Activated T-helper 1 cell treated with anti-CD3 and anti-CD28 coated beads, Interleukin-12 subunit alpha, Interleukin-12 subunit beta, Interleukin-2, Interleukin-4 antibody, amounts not matched to agents 30 ng/mL and 10 ng/mL and 1 ng/mL, durations not matched to agents 14 hours and 24 hours and 36 hours (primary cell): ENCODE measurements around the gene SLC25A2. TPM values are rescaled to one million over a fixed set of nuclear protein-coding genes. Genes with fewer than 3 reads are reported as not detected.

Experiments
- DNase-seq: peaks from one replicate; pipeline ENCODE4 v3.0.0; 2021; ENCODE audit warnings: low spot score
- H3K27ac Mint-ChIP-seq: one replicate; pipeline ENCODE4 v1.8.0; 2021; ENCODE audit warnings: mild to moderate bottlenecking, mixed read lengths
- H3K27me3 Mint-ChIP-seq: one replicate; pipeline ENCODE4 v1.8.0; 2022; ENCODE audit warnings: mild to moderate bottlenecking, moderate library complexity, mixed read lengths; ENCODE audit not compliant: insufficient read depth
- H3K36me3 Mint-ChIP-seq: one replicate; pipeline ENCODE4 v1.8.0; 2021; ENCODE audit warnings: low read depth, mixed read lengths
- H3K4me1 Mint-ChIP-seq: one replicate; pipeline ENCODE4 v1.8.0; 2021; ENCODE audit warnings: low read depth, mixed read lengths
- H3K4me3 Mint-ChIP-seq: one replicate; pipeline ENCODE4 v1.8.0; 2021; ENCODE audit warnings: mild to moderate bottlenecking, moderate library complexity, mixed read lengths
- H3K9me3 Mint-ChIP-seq: one replicate; pipeline ENCODE4 v1.8.0; 2021; ENCODE audit warnings: mixed read lengths
- intact Hi-C: fragments of 100-400 bp; cut with micrococcal nuclease; formaldehyde crosslinking; loops from one replicate; pipeline ENCODE4 v1.15.1; 2024
- total RNA-seq: library from RNA; stranded (reverse); gene quantifications from 2 replicates; pipeline ENCODE4 v1.2.3, GENCODE V29; 2022

Gene SLC25A2
- total RNA-seq, 1 donor from 2014 or later, result 0.57 TPM

DNA sequence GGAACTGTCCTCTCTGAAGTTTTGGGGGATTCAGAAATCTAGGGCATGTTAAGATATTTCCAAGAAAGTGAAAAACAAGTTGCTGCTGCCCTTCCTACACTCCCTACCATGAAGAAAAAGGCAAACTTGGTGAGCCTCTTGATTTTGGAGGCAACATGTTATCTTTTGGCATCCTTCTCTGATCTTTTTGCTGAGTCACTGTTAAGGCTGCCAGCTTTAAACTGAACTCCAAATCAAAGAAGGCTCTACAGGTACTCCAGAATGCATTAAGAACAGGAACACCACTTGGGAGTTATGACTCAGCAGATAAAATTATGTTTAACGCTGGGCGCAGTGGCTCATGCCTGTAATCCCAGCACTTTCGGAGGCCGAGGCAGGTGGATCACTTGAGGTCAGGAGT is 34.7 kb downstream of the SLC25A2 start:
- intact Hi-C loops, result no loop called here
- Mint-ChIP-seq H3K4me3 (no peak overlapping the region), H3K36me3 (no peaks in the 10 kb centered on the region), H3K9me3 (peaks cover 74% of the 10 kb centered on the region), H3K27ac (no peak overlapping the region), H3K4me1 (no peaks in the 10 kb centered on the region), H3K27me3 (no peaks in the 10 kb centered on the region)
- no peak for DNase-seq

DNA sequence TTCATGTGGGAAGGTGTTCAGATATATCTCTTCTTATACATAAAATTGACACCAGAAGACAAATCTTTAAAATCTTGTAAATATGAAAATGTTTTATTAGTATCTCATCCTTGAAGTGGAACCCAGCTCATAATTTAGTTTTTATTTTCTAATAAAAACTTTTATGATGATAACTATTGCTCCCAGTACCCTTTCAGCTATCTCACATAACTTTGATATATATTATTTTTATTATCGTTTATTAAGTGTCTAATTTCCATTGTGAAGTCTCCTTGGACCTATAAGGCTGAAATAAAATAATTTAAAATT is 42.7 kb downstream of the SLC25A2 start:
- H3K36me3 Mint-ChIP-seq, result peaks cover 2% of the 10 kb centered on the region
- H3K27ac Mint-ChIP-seq, result no peak overlapping the region
- intact Hi-C loops, result no loop called here
- H3K4me1 Mint-ChIP-seq, result no peaks in the 10 kb centered on the region
- H3K27me3 Mint-ChIP-seq, result no peaks in the 10 kb centered on the region
- H3K9me3 Mint-ChIP-seq, result peaks cover 74% of the 10 kb centered on the region
- no peak overlapping the region for H3K4me3 Mint-ChIP-seq
- no peak for DNase-seq

DNA sequence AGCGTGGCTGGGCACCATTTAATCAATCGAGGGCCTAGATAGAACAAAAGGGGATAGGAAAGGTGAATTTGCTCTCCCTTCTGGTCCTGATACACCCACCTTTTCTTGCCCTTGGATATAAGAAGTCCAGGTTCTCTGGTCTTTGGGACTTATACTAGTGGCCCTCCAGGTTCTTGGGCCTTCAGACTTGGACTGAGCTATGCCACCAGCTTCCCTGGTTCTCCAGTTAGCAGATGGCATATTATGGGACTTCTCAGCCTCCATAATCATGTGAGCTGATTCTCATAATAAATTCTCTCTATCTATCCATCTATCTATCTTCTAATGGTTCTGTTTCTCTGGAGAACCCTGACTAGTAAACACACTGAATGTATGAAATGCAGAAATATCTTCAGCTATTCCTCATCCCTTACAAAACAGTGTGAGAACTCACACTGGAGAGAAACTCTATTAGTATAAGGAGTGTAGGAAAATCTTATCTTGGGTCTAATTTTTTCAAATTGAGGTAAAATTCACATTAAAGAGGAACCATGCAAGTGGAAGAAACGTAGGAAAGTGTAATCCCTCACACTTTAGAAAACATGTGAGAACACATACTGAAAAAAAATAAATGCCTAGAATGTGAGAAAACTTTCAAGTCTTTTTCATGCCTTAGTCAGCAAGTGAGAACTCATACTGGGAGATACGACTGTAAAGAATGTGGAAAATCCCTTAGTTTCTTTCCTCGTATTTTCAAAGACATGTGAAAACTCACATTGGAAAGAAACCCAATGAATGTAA is 43.2 kb downstream of the SLC25A2 start:
- no peak for DNase-seq
- Mint-ChIP-seq H3K9me3 (peaks cover 74% of the 10 kb centered on the region), H3K36me3 (peaks cover 2% of the 10 kb centered on the region), H3K4me1 (no peaks in the 10 kb centered on the region), H3K27ac (no peak overlapping the region), H3K27me3 (no peaks in the 10 kb centered on the region), H3K4me3 (no peak overlapping the region)
- intact Hi-C loops, result no loop called here

DNA sequence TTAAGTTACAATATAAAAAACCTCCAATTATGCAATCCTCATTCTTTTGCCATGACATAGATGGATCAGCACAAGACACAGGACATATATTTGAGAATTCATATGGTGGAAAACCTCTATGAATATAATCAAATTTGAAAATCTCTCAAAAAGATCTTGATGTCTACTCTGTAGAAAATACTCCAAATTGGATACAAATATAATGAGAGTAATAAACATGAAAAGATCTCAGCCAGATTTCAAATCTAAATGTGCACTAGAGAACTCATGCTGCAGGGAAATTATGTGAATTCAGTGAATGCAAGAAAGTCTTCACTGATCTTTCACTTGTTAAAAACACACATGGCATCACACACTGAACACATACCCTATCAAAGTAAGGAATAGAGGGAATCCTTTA is 44.9 kb downstream of the SLC25A2 start:
- H3K4me3 Mint-ChIP-seq, result no peak overlapping the region
- no peaks in the 10 kb centered on the region for H3K27me3 Mint-ChIP-seq
- peaks cover 4% of the 10 kb centered on the region for H3K36me3 Mint-ChIP-seq
- H3K9me3 Mint-ChIP-seq, result peaks cover 77% of the 10 kb centered on the region
- no peaks in the 10 kb centered on the region for H3K4me1 Mint-ChIP-seq
- H3K27ac Mint-ChIP-seq, result no peak overlapping the region
- intact Hi-C loops, result loop anchor here (2.0 kb wide), 1 partner anchor 62 kb away; the partner anchor contains the start of gene TAF7
- no peak for DNase-seq

DNA sequence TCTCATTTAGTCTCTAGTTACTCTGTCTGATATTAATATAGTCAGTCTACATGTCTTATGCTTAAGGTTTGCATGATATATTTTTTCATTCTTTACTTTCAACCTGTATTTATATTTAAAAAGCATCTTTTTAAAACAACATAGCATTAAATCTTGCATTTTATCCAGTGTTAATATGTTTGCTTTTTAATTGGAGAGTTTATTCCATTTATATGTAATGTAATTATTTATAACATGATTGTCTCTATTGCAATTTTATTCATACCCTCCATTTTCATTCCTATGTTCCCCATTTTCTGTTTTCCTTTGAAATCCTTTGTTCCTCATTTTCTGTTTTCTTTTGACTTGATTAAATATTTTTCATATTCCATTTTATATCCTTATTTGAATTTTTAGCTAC is 45.4 kb downstream of the SLC25A2 start:
- DNase-seq, result no peak
- Mint-ChIP-seq H3K4me3 (no peak overlapping the region), H3K4me1 (no peaks in the 10 kb centered on the region), H3K36me3 (peaks cover 3% of the 10 kb centered on the region), H3K27ac (no peak overlapping the region), H3K9me3 (peaks cover 77% of the 10 kb centered on the region), H3K27me3 (no peaks in the 10 kb centered on the region)
- intact Hi-C loops, result loop anchor here (2.0 kb wide), 1 partner anchor 62 kb away; the partner anchor contains the start of gene TAF7

Other genes with a start within 250 kb of the SLC25A2 start
- gene PCDHB2, start 209.4 kb downstream of the SLC25A2 start, total RNA-seq, result not detected in 2 replicates
- not detected in 2 replicates for gene PCDHB3, start 203.6 kb downstream of the SLC25A2 start, total RNA-seq
- gene PCDHB4, start 182.2 kb downstream of the SLC25A2 start, total RNA-seq, result not detected in 2 replicates
- not detected in 2 replicates for gene PCDHB5, start 168.8 kb downstream of the SLC25A2 start, total RNA-seq
- gene PCDHB6, start 154.0 kb downstream of the SLC25A2 start, total RNA-seq, result not detected in 2 replicates
- not detected in 2 replicates for gene PCDHB7, start 131.4 kb downstream of the SLC25A2 start, total RNA-seq
- not detected in 2 replicates for gene PCDHB8, start 126.3 kb downstream of the SLC25A2 start, total RNA-seq
- gene PCDHB16, start 121.7 kb downstream of the SLC25A2 start, total RNA-seq, result not detected in 2 replicates
- not detected in 2 replicates for gene PCDHB9, start 116.9 kb downstream of the SLC25A2 start, total RNA-seq
- gene PCDHB10, start 111.7 kb downstream of the SLC25A2 start, total RNA-seq, result not detected in 2 replicates
- not detected in 2 replicates for gene PCDHB11, start 104.4 kb downstream of the SLC25A2 start, total RNA-seq
- not detected in 2 replicates for gene PCDHB12, start 95.3 kb downstream of the SLC25A2 start, total RNA-seq
- gene PCDHB13, start 90.1 kb downstream of the SLC25A2 start, total RNA-seq, result not detected in 2 replicates
- gene PCDHB14, start 80.7 kb downstream of the SLC25A2 start, total RNA-seq, result not detected in 2 replicates
- not detected in 2 replicates for gene PCDHB15, start 58.7 kb downstream of the SLC25A2 start, total RNA-seq
- gene TAF7, start 16.7 kb upstream of the SLC25A2 start, total RNA-seq, result 71.6 and 73.7 TPM in 2 replicates
- 0.10 TPM in 2 replicates for gene PCDHGA1, start 26.5 kb upstream of the SLC25A2 start, total RNA-seq
- 0.08 and 0.17 TPM in 2 replicates for gene PCDHGA2, start 34.7 kb upstream of the SLC25A2 start, total RNA-seq
- gene PCDHGA3, start 39.8 kb upstream of the SLC25A2 start, total RNA-seq, result 0.10 TPM in 1 of 2 replicates, not detected in the other
- gene PCDHGB1, start 46.0 kb upstream of the SLC25A2 start, total RNA-seq, result 0.18 and 0.32 TPM in 2 replicates
- gene PCDHGA4, start 51.0 kb upstream of the SLC25A2 start, total RNA-seq, result 0.21 and 0.44 TPM in 2 replicates
- gene PCDHGB2, start 55.9 kb upstream of the SLC25A2 start, total RNA-seq, result 0.47 and 0.93 TPM in 2 replicates
- gene PCDHGA5, start 60.1 kb upstream of the SLC25A2 start, total RNA-seq, result 0.24 and 0.31 TPM in 2 replicates
- 0.47 and 0.66 TPM in 2 replicates for gene PCDHGB3, start 66.2 kb upstream of the SLC25A2 start, total RNA-seq
- gene PCDHGA6, start 69.8 kb upstream of the SLC25A2 start, total RNA-seq, result 0.16 and 0.42 TPM in 2 replicates
- gene PCDHGA7, start 78.7 kb upstream of the SLC25A2 start, total RNA-seq, result 0.16 and 0.22 TPM in 2 replicates
- 0.18 and 0.27 TPM in 2 replicates for gene PCDHGB4, start 83.6 kb upstream of the SLC25A2 start, total RNA-seq
- 0.03 TPM in 1 of 2 replicates, not detected in the other for gene PCDHGA8, start 88.6 kb upstream of the SLC25A2 start, total RNA-seq
- gene PCDHGB5, start 93.9 kb upstream of the SLC25A2 start, total RNA-seq, result 0.56 and 0.83 TPM in 2 replicates
- gene PCDHGA9, start 98.7 kb upstream of the SLC25A2 start, total RNA-seq, result 0.21 and 0.39 TPM in 2 replicates
- gene PCDHGB6, start 104.0 kb upstream of the SLC25A2 start, total RNA-seq, result 0.12 and 0.18 TPM in 2 replicates
- 0.10 and 0.13 TPM in 2 replicates for gene PCDHGA10, start 108.9 kb upstream of the SLC25A2 start, total RNA-seq
- gene PCDHGB7, start 113.6 kb upstream of the SLC25A2 start, total RNA-seq, result 0.13 TPM in 1 of 2 replicates, not detected in the other
- 0.16 and 0.24 TPM in 2 replicates for gene PCDHGA11, start 117.0 kb upstream of the SLC25A2 start, total RNA-seq
- gene PCDHGA12, start 126.5 kb upstream of the SLC25A2 start, total RNA-seq, result 0.18 TPM in 1 of 2 replicates, not detected in the other
- 0.31 and 0.32 TPM in 2 replicates for gene PCDHGC3, start 171.9 kb upstream of the SLC25A2 start, total RNA-seq
- not detected in 2 replicates for gene PCDHGC4, start 181.0 kb upstream of the SLC25A2 start, total RNA-seq
- not detected in 2 replicates for gene PCDHGC5, start 185.0 kb upstream of the SLC25A2 start, total RNA-seq